Measurements from ENCODE around the gene MRPL50. TPM values are rescaled to one million over a fixed set of nuclear protein-coding genes. Genes with fewer than 3 reads are reported as not detected.
A peak's percentile ranks its signal among the peaks of the same experiment; 100 is the strongest.

The MRPL50 gene
- total and polyA plus RNA-seq, 8 donors, result 10.2 to 24.6 (median 21.5) TPM

DNA sequence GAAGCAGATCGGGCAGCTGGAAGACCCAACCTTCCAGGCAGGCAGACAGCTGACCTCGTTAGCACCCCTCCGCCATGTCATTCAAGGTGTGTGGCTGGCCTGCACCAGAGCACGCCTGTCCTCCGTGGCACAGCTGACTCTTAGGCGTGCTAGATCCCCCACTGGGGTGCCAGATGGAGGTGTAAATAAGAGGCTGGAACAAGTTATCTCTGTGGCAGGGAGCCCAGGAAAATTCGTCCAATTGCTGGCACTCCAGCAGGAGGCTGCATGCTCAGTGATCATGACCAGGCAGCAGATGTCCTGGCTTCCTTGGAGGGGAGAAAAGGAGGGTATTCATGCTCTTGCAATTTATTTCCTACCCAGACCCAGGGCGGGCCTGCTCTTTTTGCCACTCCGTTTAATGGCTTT is 45.0 kb upstream of the MRPL50 start:
- Histone ChIP-seq H3K9me3 (no peaks in the 10 kb centered on the region), H3K27me3 (peaks cover 2 to 18% of the 10 kb centered on the region in 2 donors), H3K27ac (no peak overlapping the region), H3K4me3 (no peak overlapping the region), H3K4me1 (no peaks in the 10 kb centered on the region), H3K36me3 (no peaks in the 10 kb centered on the region)
- intact Hi-C loops (cut with DNase I), result no loop called here
- DNase-seq, result peak in 1 of 4 donors; percentile 40
- ATAC-seq, result no peak
- TF ChIP-seq, protein P1, sequence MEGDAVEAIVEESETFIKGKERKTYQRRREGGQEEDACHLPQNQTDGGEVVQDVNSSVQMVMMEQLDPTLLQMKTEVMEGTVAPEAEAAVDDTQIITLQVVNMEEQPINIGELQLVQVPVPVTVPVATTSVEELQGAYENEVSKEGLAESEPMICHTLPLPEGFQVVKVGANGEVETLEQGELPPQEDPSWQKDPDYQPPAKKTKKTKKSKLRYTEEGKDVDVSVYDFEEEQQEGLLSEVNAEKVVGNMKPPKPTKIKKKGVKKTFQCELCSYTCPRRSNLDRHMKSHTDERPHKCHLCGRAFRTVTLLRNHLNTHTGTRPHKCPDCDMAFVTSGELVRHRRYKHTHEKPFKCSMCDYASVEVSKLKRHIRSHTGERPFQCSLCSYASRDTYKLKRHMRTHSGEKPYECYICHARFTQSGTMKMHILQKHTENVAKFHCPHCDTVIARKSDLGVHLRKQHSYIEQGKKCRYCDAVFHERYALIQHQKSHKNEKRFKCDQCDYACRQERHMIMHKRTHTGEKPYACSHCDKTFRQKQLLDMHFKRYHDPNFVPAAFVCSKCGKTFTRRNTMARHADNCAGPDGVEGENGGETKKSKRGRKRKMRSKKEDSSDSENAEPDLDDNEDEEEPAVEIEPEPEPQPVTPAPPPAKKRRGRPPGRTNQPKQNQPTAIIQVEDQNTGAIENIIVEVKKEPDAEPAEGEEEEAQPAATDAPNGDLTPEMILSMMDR (IDR thresholded peaks at IDR 0.05), result no peak

DNA sequence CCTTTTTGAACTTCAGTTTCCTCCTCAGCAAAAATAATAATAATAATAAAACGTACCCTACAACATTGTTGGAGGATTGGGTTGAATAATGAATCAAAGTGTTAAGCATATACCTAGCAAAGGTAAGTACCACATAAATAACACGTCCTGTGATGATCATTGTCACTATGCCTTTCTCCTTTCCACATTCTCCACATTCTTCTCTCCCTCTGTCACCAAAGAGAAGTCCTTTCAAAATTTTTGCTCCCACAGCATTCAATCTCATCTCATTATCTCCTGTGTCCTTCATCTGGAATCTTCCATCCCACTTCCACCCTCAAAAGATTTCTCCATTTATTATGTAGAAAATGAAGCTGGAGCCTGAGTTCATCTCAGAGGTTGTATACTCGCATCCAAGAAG is 44.3 kb upstream of the MRPL50 start:
- ATAC-seq, result no peak
- H3K9me3 ChIP-seq, result no peaks in the 10 kb centered on the region
- no peak overlapping the region for H3K4me3 ChIP-seq
- H3K4me1 ChIP-seq, result no peaks in the 10 kb centered on the region
- intact Hi-C loops (cut with DNase I), result no loop called here
- TF ChIP-seq, protein P1 (IDR thresholded peaks at IDR 0.05), result no peak
- H3K27ac ChIP-seq, result no peak overlapping the region
- H3K27me3 ChIP-seq, result peaks cover 0 to 12% of the 10 kb centered on the region in 2 donors
- no peaks in the 10 kb centered on the region for H3K36me3 ChIP-seq
- no peak for DNase-seq

DNA sequence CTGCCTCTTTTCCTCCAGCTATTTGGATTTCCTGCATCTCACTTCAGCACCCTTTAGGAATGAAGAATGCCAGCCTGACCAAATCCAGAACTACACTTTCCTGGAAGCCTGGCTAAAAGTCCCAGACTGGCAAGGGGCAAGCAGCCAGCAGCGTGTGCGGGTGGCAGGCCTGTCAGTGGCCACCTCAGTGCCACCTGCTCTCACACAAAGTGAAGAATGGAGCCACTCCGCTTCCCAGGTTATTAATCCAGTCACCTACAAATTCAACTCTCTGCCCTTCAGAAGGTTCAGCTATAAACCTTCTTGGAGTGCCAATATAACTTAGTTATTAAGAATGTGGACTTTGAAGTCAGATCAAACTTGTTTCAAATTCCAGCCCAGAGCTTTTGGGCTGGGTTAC is 43.9 kb upstream of the MRPL50 start:
- Histone ChIP-seq H3K27ac (no peak overlapping the region), H3K4me3 (no peak overlapping the region), H3K36me3 (no peaks in the 10 kb centered on the region), H3K9me3 (no peaks in the 10 kb centered on the region), H3K27me3 (peaks cover 0 to 9% of the 10 kb centered on the region in 2 donors), H3K4me1 (no peaks in the 10 kb centered on the region)
- intact Hi-C loops (cut with DNase I), result no loop called here
- TF ChIP-seq, protein P1 (IDR thresholded peaks at IDR 0.05), result no peak
- DNase-seq, result peak in 1 of 4 donors; percentile 31
- ATAC-seq, result no peak

DNA sequence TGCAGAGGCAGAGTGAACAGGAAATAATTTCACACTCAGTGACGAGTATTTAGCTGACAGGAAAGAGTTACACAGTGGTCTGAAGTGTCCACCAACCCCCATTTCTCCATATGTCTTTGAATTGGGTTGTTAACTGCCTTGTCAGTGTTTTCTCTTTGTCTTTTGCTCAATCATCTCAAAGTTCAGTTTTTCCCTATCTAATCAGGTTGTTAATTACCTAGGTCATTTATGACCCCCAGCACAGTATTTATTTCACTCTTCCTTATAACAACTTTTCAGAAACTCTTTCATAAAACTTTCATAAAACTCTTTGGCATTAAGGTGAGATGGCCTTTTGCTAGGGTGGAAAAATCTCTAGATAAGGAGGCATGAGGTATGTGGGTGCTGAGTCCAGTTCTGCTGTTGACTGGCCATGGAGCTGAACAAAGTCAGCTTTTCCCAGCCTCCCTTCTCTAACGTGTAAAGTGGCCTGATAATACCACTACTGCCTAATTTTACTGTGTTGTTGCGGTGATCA is 42.4 kb upstream of the MRPL50 start:
- Histone ChIP-seq H3K4me3 (no peak overlapping the region), H3K27me3 (no peaks in the 10 kb centered on the region), H3K4me1 (no peaks in the 10 kb centered on the region), H3K36me3 (no peaks in the 10 kb centered on the region), H3K27ac (peak overlapping the region in 1 of 2 donors; percentile 7), H3K9me3 (no peaks in the 10 kb centered on the region)
- DNase-seq (no peak), ATAC-seq (no peak)
- intact Hi-C loops (cut with DNase I), result no loop called here
- TF ChIP-seq, protein P1 (IDR thresholded peaks at IDR 0.05), result no peak

DNA sequence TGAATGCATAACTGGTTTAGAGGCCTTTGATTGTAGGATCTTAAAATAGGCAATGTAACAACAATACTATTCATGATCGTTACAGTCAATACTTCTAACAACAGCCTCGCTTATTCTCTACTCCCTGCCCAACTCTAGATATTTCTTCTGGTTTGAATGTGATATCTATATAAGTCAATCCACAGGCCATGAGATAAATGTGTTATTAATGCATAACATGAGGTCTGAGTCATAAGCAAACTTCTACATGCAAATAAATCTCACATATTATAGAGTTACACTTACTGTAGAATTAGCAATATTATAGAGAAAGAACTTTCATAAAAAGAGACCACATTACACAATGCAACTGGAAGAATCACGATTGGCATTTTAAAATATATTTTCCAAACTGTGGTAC is 40.1 kb upstream of the MRPL50 start:
- Histone ChIP-seq H3K4me1 (no peaks in the 10 kb centered on the region), H3K4me3 (no peak overlapping the region), H3K36me3 (no peaks in the 10 kb centered on the region), H3K27ac (no peak overlapping the region), H3K9me3 (no peaks in the 10 kb centered on the region), H3K27me3 (no peaks in the 10 kb centered on the region)
- ATAC-seq (no peak), DNase-seq (no peak)
- TF ChIP-seq, protein P1 (IDR thresholded peaks at IDR 0.05), result no peak
- intact Hi-C loops (cut with DNase I), result no loop called here
